ENCODE results near the gene SERPINA10. TPM values are rescaled to one million over a fixed set of nuclear protein-coding genes. Genes with fewer than 3 reads are reported as not detected.

Gene SERPINA10, protein sequence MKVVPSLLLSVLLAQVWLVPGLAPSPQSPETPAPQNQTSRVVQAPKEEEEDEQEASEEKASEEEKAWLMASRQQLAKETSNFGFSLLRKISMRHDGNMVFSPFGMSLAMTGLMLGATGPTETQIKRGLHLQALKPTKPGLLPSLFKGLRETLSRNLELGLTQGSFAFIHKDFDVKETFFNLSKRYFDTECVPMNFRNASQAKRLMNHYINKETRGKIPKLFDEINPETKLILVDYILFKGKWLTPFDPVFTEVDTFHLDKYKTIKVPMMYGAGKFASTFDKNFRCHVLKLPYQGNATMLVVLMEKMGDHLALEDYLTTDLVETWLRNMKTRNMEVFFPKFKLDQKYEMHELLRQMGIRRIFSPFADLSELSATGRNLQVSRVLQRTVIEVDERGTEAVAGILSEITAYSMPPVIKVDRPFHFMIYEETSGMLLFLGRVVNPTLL
- not detected in 2 replicates for total RNA-seq

DNA sequence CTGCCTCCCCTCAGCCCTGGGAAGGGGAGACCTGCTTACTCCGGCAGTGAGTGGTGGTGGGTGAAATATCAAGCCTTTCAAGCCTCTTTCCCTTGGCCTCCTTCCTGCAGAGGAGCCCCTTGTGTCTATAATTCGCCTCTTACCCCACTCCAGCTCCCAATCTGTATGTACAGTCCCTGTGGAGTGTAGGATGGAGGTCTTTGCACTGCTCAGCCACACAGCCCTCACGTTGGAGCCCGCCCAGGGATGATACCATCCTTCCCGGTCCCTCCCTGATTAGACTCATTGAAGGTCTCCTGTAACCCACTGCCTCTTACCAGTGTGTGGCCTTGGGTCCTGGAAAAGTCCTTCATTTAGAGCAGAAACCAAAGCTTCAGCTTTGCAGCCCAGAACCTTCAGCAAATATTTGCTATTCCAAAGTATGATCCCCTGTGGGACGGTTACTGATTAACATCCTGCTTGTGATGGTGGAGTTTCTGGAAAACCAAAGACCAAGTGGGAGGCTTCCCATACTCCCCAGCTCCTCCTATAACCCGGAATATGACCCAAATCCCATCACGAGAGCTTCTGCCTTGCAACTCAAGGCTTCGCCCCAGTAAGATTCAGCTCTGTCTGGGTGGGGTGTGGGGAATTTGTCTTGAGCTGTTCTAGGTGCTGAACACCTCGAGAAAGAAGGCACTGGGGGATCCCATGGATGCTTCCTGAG lies at the start of gene SERPINA10:
Gene SERPINA10, minus strand, starts transcription at position 397 of the 706 bp plus-strand sequence. CDS start 2,675 bp downstream, outside the sequence.
- intact Hi-C loops (cut with micrococcal nuclease) = no loop called here
- Mint-ChIP-seq H3K4me3 (ENCODE audit: low read depth) (no peak within 1 kb of the TSS), H3K27me3 (ENCODE audit: low read depth) (no peaks in the 10 kb centered on the region), H3K4me1 (ENCODE audit: low read depth) (no peaks in the 10 kb centered on the region), H3K27ac (no peak within 1 kb of the TSS), H3K36me3 (ENCODE audit: low read depth) (no peaks in the 10 kb centered on the region), H3K9me3 (peaks cover 3% of the 10 kb centered on the region)
- DNase-seq (ENCODE audit: low spot score) = no peak

- no peaks in the 10 kb centered on the region for H3K27me3 Mint-ChIP-seq (ENCODE audit: low read depth)
These were observed 49.4 kb upstream of the SERPINA10 start for GRCh38 chr14:94342334-94342934.

DNA sequence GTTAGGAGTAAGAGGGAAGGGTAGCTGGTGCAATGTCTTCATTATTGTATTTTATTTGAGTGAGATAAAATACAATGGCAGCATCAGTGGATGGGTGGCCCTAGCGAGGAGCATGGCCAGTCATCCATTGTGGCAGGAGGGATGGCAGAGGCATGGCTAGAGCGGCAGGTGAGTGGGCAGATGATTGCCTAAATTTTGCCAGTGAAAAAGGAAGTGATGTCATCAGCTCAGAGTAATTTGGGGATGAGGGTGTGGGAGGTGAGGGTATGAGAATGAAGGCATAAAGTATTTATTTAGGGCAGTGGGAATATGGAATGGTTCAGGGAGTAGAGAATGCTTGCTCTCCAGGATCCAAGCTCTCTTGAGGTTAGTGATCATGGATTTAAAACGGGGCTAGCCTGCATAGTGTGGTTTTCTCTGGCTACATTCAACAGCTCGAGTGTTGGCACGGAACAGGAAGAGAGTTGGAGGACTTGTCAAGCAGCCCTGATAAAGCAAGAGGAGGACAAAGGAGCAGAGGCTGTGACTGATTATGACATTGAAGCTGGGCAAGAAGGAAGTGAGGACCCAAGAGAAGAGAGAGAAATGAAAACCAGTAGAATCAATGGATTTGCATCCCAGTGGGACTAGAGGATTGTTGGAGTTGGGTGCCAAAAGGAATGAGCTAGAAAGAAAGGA lies 48.7 kb upstream of the SERPINA10 start:
- no peaks in the 10 kb centered on the region for H3K27me3 Mint-ChIP-seq (ENCODE audit: low read depth)
- H3K36me3 Mint-ChIP-seq (ENCODE audit: low read depth) = peaks cover 8% of the 10 kb centered on the region
- intact Hi-C loops (cut with micrococcal nuclease) = no loop called here

More at GRCh38 chr14:94342334-94342934, 49.4 kb upstream of the SERPINA10 start:
- Mint-ChIP-seq H3K36me3 (ENCODE audit: low read depth) (peaks cover 8% of the 10 kb centered on the region), H3K27ac (peak overlapping the region; percentile 48), H3K4me3 (ENCODE audit: low read depth) (no peak overlapping the region), H3K9me3 (peaks cover 35% of the 10 kb centered on the region), H3K4me1 (ENCODE audit: low read depth) (peaks cover 28% of the 10 kb centered on the region)
- intact Hi-C loops (cut with micrococcal nuclease) = no loop called here
- DNase-seq (ENCODE audit: low spot score) = no peak

GRCh38 chr14:94340533-94340932 lies 47.5 kb upstream of the SERPINA10 start:
- no peak for DNase-seq (ENCODE audit: low spot score)
- intact Hi-C loops (cut with micrococcal nuclease) = no loop called here
- Mint-ChIP-seq H3K36me3 (ENCODE audit: low read depth) (peaks cover 4% of the 10 kb centered on the region), H3K27ac (no peak overlapping the region), H3K4me3 (ENCODE audit: low read depth) (no peak overlapping the region), H3K4me1 (ENCODE audit: low read depth) (peaks cover 26% of the 10 kb centered on the region), H3K27me3 (ENCODE audit: low read depth) (no peaks in the 10 kb centered on the region), H3K9me3 (peaks cover 33% of the 10 kb centered on the region)

More for the DNA sequence above, 48.7 kb upstream of the SERPINA10 start:
- DNase-seq (ENCODE audit: low spot score) = no peak
- Mint-ChIP-seq H3K4me3 (ENCODE audit: low read depth) (no peak overlapping the region), H3K9me3 (peaks cover 37% of the 10 kb centered on the region), H3K4me1 (ENCODE audit: low read depth) (peaks cover 30% of the 10 kb centered on the region), H3K27ac (peak overlapping the region; percentile 48)

GRCh38 chr14:94338023-94338422 lies 45.0 kb upstream of the SERPINA10 start:
- Mint-ChIP-seq H3K36me3 (ENCODE audit: low read depth) (no peaks in the 10 kb centered on the region), H3K9me3 (peaks cover 24% of the 10 kb centered on the region), H3K4me1 (ENCODE audit: low read depth) (peaks cover 20% of the 10 kb centered on the region), H3K4me3 (ENCODE audit: low read depth) (no peak overlapping the region), H3K27me3 (ENCODE audit: low read depth) (peaks cover 2% of the 10 kb centered on the region), H3K27ac (no peak overlapping the region)
- intact Hi-C loops (cut with micrococcal nuclease) = no loop called here
- DNase-seq (ENCODE audit: low spot score) = no peak

DNA sequence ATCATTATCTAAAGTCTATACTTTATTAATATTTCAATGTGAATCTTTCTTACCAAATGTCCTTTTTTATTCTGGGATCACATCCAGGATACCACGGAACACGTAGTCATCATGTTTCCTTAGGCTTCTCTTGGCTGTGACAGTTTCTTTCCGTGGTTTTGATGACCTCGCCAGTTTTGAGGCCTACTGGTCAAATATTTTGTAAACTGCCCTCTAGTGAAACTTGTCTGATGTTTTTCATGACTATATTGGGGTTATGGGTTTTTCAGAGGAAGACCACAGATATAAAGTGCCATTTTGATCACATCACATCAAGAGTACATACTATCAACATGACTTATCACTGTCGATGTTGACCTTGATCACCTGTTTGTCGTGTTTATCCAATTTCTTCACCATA lies 44.2 kb upstream of the SERPINA10 start:
- no peak for DNase-seq (ENCODE audit: low spot score)
- Mint-ChIP-seq H3K4me3 (ENCODE audit: low read depth) (no peak overlapping the region), H3K4me1 (ENCODE audit: low read depth) (peaks cover 17% of the 10 kb centered on the region), H3K36me3 (ENCODE audit: low read depth) (no peaks in the 10 kb centered on the region), H3K9me3 (peaks cover 24% of the 10 kb centered on the region), H3K27ac (no peak overlapping the region), H3K27me3 (ENCODE audit: low read depth) (peaks cover 2% of the 10 kb centered on the region)
- intact Hi-C loops (cut with micrococcal nuclease) = no loop called here

- Mint-ChIP-seq H3K27me3 (ENCODE audit: low read depth) (peaks cover 2% of the 10 kb centered on the region), H3K4me3 (ENCODE audit: low read depth) (no peak overlapping the region), H3K27ac (no peak overlapping the region), H3K36me3 (ENCODE audit: low read depth) (no peaks in the 10 kb centered on the region), H3K4me1 (ENCODE audit: low read depth) (peaks cover 4% of the 10 kb centered on the region), H3K9me3 (peaks cover 17% of the 10 kb centered on the region)
- DNase-seq (ENCODE audit: low spot score) = no peak
- intact Hi-C loops (cut with micrococcal nuclease) = no loop called here
These were observed 41.8 kb upstream of the SERPINA10 start for GRCh38 chr14:94334872-94335271.

DNA sequence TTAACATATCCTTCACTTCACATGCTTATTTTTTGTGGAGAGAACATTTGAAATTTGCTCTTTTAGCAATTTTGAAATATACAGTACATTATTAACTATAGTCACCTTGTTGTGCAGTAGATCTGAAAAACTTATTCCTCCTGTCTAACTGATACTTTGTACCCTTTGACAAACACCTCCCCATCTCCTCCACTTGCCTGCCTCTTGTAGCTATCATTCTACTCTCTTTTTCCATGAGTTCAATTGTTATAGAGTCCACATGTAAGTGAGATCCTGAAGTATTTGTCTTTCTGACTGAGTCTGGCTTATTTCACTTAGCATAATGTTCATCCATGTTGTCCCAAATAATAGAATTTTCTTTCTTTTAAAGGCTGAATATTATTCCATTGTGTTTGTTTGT lies 39.5 kb upstream of the SERPINA10 start:
- Mint-ChIP-seq H3K4me1 (ENCODE audit: low read depth) (peaks cover 3% of the 10 kb centered on the region), H3K27me3 (ENCODE audit: low read depth) (peaks cover 6% of the 10 kb centered on the region), H3K4me3 (ENCODE audit: low read depth) (no peak overlapping the region), H3K27ac (no peak overlapping the region), H3K36me3 (ENCODE audit: low read depth) (no peaks in the 10 kb centered on the region), H3K9me3 (peaks cover 3% of the 10 kb centered on the region)
- no peak for DNase-seq (ENCODE audit: low spot score)
- intact Hi-C loops (cut with micrococcal nuclease) = no loop called here

DNA sequence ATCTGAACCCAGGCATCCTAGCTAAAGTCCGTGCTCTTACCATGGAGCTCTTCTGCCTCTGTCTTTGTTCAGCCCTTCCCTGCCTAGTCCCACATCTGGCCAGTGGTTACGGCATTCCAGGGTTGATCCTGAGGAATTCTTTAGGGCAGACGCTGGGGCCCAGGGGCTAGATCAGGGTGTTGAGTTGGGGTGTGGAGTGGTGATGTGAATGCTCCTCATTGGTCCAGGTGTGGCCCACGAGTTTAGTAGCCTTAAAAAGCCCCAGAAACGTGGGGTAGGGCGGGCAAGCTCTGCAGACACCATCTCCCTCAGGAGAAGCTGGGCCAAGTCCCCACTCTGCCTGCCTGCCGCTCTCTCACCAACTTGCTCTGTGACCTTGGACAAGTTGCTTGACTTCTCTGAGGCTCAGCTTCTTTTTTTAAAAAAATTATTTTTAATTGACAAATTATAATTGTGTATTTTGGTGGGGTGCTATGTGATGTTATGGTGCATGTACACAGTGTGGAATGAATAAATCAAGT lies 39.1 kb upstream of the SERPINA10 start:
- H3K36me3 Mint-ChIP-seq (ENCODE audit: low read depth) = no peaks in the 10 kb centered on the region
- H3K4me1 Mint-ChIP-seq (ENCODE audit: low read depth) = no peaks in the 10 kb centered on the region
- no peaks in the 10 kb centered on the region for H3K9me3 Mint-ChIP-seq
- no peak overlapping the region for H3K4me3 Mint-ChIP-seq (ENCODE audit: low read depth)
- H3K27ac Mint-ChIP-seq = no peak overlapping the region
- H3K27me3 Mint-ChIP-seq (ENCODE audit: low read depth) = peaks cover 6% of the 10 kb centered on the region
- no peak for DNase-seq (ENCODE audit: low spot score)
- intact Hi-C loops (cut with micrococcal nuclease) = no loop called here

- intact Hi-C loops (cut with micrococcal nuclease) = no loop called here
- DNase-seq (ENCODE audit: low spot score) = no peak
- Mint-ChIP-seq H3K36me3 (ENCODE audit: low read depth) (no peaks in the 10 kb centered on the region), H3K4me1 (ENCODE audit: low read depth) (no peaks in the 10 kb centered on the region), H3K27ac (no peak overlapping the region), H3K27me3 (ENCODE audit: low read depth) (peaks cover 6% of the 10 kb centered on the region), H3K4me3 (ENCODE audit: low read depth) (no peak overlapping the region), H3K9me3 (no peaks in the 10 kb centered on the region)
These were observed 38.4 kb upstream of the SERPINA10 start for GRCh38 chr14:94331462-94331861.

GRCh38 chr14:94330857-94331256 lies 37.8 kb upstream of the SERPINA10 start:
- Mint-ChIP-seq H3K27me3 (ENCODE audit: low read depth) (peaks cover 6% of the 10 kb centered on the region), H3K27ac (no peak overlapping the region), H3K36me3 (ENCODE audit: low read depth) (no peaks in the 10 kb centered on the region), H3K4me1 (ENCODE audit: low read depth) (no peaks in the 10 kb centered on the region), H3K9me3 (no peaks in the 10 kb centered on the region), H3K4me3 (ENCODE audit: low read depth) (no peak overlapping the region)
- intact Hi-C loops (cut with micrococcal nuclease) = no loop called here
- DNase-seq (ENCODE audit: low spot score) = no peak

GRCh38 chr14:94330432-94330831 lies 37.4 kb upstream of the SERPINA10 start:
- H3K4me1 Mint-ChIP-seq (ENCODE audit: low read depth) = no peaks in the 10 kb centered on the region
- H3K36me3 Mint-ChIP-seq (ENCODE audit: low read depth) = no peaks in the 10 kb centered on the region
- peaks cover 6% of the 10 kb centered on the region for H3K27me3 Mint-ChIP-seq (ENCODE audit: low read depth)
- H3K4me3 Mint-ChIP-seq (ENCODE audit: low read depth) = no peak overlapping the region
- no peak for DNase-seq (ENCODE audit: low spot score)
- intact Hi-C loops (cut with micrococcal nuclease) = no loop called here
- H3K9me3 Mint-ChIP-seq = no peaks in the 10 kb centered on the region
- no peak overlapping the region for H3K27ac Mint-ChIP-seq

Measured in activated T-helper 2 cell treated with anti-CD3 and anti-CD28 coated beads, Interferon-gamma antibody, Interleukin-2, Interleukin-4, amounts not matched to agents 10 μg/mL and 5 μg/mL and 100 μg/mL, durations not matched to agents 14 hours and 24 hours and 36 hours (primary cell).